Activated B cell treated with CpG ODN at 0.5 μM for 24 hours (primary cell): ENCODE results near the gene ENPP3. TPM values are rescaled to one million over a fixed set of nuclear protein-coding genes. Genes with fewer than 3 reads are reported as not detected.

Experiments
- ATAC-seq: fragments of 200-7000 bp; cut with Tn5 transposase; one replicate; pipeline ENCODE4 v1.10.0; 2021; ENCODE audit warnings: low read depth, mild to moderate bottlenecking, moderate library complexity
- CTCF ChIA-PET: fragments of 350-600 bp; sonication (Branson Sonifier 250); formaldehyde crosslinking; loops from one replicate; lab custom pipeline; 2021; ENCODE audit warnings: antibody characterized with exemption; lab: Charles Lee
- POLR2A ChIA-PET: fragments of 350-600 bp; sonication (Branson Sonifier 250); formaldehyde crosslinking; loops from one replicate; lab custom pipeline; 2021; ENCODE audit warnings: antibody characterized with exemption; lab: Charles Lee
- DNase-seq: peaks from one replicate; pipeline ENCODE4 v3.0.0; 2022
- H3K27ac Mint-ChIP-seq: one replicate; pipeline ENCODE4 v1.8.0; 2020; ENCODE audit warnings: mixed read lengths
- H3K27me3 Mint-ChIP-seq: one replicate; pipeline ENCODE4 v1.8.0; 2021; ENCODE audit warnings: mixed read lengths
- H3K36me3 Mint-ChIP-seq: one replicate; pipeline ENCODE4 v1.8.0; 2021; ENCODE audit warnings: low read depth, mixed read lengths
- H3K4me1 Mint-ChIP-seq: one replicate; pipeline ENCODE4 v1.8.0; 2021; ENCODE audit warnings: mixed read lengths
- H3K4me3 Mint-ChIP-seq: one replicate; pipeline ENCODE4 v1.8.0; 2020; ENCODE audit warnings: mild to moderate bottlenecking, mixed read lengths
- H3K9me3 Mint-ChIP-seq: one replicate; pipeline ENCODE4 v1.8.0; 2020; ENCODE audit warnings: mixed read lengths
- CTCF ChIP-seq: fragments of 200-600 bp; IDR thresholded peaks from one replicate; pipeline ENCODE4 v1.8.0; 2022; ENCODE audit warnings: antibody characterized with exemption, mild to moderate bottlenecking
- intact Hi-C: fragments of 100-400 bp; cut with micrococcal nuclease; formaldehyde crosslinking; loops from one replicate; pipeline ENCODE4 v1.15.1; 2024
- total RNA-seq: library from RNA; stranded (reverse); gene quantifications from 2 replicates; pipeline ENCODE4 v1.2.3, GENCODE V29; 2022

Gene ENPP3
- total RNA-seq, 1 donor from 2014 or later = 0.29 TPM

DNA sequence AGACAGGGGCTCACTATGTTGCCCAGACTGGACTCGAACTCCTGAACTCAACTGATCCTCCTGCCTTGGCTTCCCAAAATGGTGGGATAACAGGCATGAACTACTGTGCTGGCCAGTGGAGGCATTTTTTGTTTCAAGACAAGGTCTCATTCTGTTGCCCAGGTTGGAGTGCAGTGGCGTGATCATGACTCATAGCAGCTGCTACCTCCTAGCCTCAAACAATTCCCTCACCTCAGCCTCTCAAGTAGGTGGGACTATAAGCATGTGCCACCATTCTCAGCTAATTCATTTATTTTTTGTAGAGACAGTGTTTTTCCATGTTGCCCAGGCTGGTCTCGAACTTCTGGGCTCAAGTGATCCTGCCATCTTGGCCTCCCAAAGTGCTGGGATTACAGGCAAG, 17.2 kb downstream of the ENPP3 start:
- intact Hi-C loops = no loop called here
- no peak for TF ChIP-seq CTCF
- H3K9me3 Mint-ChIP-seq = no peaks in the 10 kb centered on the region
- ATAC-seq (no peak), DNase-seq (no peak)
- H3K4me1 Mint-ChIP-seq = peaks cover 5% of the 10 kb centered on the region
- H3K27me3 Mint-ChIP-seq = peaks cover under 1% of the 10 kb centered on the region
- H3K27ac Mint-ChIP-seq = no peak overlapping the region
- H3K4me3 Mint-ChIP-seq = no peak overlapping the region
- no peaks in the 10 kb centered on the region for H3K36me3 Mint-ChIP-seq
- CTCF ChIA-PET = no interaction called here
- POLR2A ChIA-PET = no interaction called here

GRCh38 chr6:131655387-131655786, 18.3 kb downstream of the ENPP3 start:
- Mint-ChIP-seq H3K4me3 (no peak overlapping the region), H3K9me3 (no peaks in the 10 kb centered on the region), H3K27ac (no peak overlapping the region), H3K4me1 (peaks cover 5% of the 10 kb centered on the region), H3K36me3 (no peaks in the 10 kb centered on the region), H3K27me3 (no peaks in the 10 kb centered on the region)
- intact Hi-C loops = no loop called here
- TF ChIP-seq CTCF = no peak
- ATAC-seq (no peak), DNase-seq (no peak)
- ChIA-PET POLR2A (no interaction called here), CTCF (interaction anchor here (0.7 kb wide), 1 partner anchor 27 kb away, joined by 3 read pairs; no protein-coding TSS in a partner anchor)

DNA sequence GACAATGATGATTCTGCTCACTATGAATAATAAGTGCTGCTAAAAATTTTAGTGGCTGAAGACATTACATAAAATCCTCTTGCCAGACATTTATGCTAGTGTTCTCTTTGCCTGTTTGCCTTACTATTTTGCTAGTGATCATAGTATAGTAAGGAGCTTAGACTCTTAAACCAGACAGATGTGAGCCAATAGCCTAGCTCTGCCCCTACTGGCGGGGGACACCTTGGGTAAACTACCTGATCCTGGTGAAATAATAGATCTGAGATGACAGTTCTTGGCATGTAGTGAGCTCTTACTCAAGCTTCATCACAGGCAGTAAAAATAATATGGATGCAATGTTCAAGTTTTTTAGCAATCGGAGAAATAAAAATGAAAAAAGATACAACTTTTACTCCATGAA, 18.8 kb downstream of the ENPP3 start:
- H3K27me3 Mint-ChIP-seq = no peaks in the 10 kb centered on the region
- H3K9me3 Mint-ChIP-seq = no peaks in the 10 kb centered on the region
- no peak overlapping the region for H3K4me3 Mint-ChIP-seq
- POLR2A ChIA-PET = no interaction called here
- DNase-seq (no peak), ATAC-seq (no peak)
- CTCF ChIA-PET = interaction anchor here (0.7 kb wide), 1 partner anchor 27 kb away, joined by 3 read pairs; no protein-coding TSS in a partner anchor
- H3K4me1 Mint-ChIP-seq = peaks cover 5% of the 10 kb centered on the region
- TF ChIP-seq CTCF = no peak
- intact Hi-C loops = no loop called here
- H3K36me3 Mint-ChIP-seq = no peaks in the 10 kb centered on the region
- no peak overlapping the region for H3K27ac Mint-ChIP-seq

DNA sequence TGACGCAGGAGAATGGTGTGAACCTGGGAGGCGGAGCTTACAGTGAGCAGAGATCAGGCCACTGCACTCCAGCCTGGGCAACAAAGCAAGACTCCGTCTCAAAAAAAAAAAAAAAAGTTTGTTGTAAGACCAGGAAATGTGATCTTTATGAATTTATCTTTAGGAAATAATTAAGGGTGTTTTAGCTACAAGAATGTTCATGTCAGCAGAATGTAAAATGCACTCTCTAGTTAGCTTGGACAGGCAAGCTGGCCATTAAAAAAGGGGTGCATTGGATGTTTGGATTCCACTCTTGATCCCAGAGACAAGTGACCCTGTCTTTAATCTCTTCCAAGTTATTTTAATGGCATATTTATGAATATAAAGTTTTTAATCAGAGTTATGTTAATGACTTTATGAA, 19.6 kb downstream of the ENPP3 start:
- no peak for ATAC-seq
- no peak for TF ChIP-seq CTCF
- peaks cover 5% of the 10 kb centered on the region for H3K4me1 Mint-ChIP-seq
- ChIA-PET POLR2A (interaction anchor here (0.6 kb wide), 1 partner anchor 16 kb away, joined by 3 read pairs; no protein-coding TSS in a partner anchor), CTCF (interaction anchor here (0.6 kb wide), 1 partner anchor 28 kb away, joined by 3 read pairs; the partner anchor contains the start of gene MED23)
- H3K27ac Mint-ChIP-seq = no peak overlapping the region
- no peak for DNase-seq
- no peaks in the 10 kb centered on the region for H3K36me3 Mint-ChIP-seq
- intact Hi-C loops = no loop called here
- no peak overlapping the region for H3K4me3 Mint-ChIP-seq
- no peaks in the 10 kb centered on the region for H3K27me3 Mint-ChIP-seq
- H3K9me3 Mint-ChIP-seq = no peaks in the 10 kb centered on the region

GRCh38 chr6:131657222-131657621, 20.1 kb downstream of the ENPP3 start:
- DNase-seq (no peak), ATAC-seq (no peak)
- intact Hi-C loops = no loop called here
- no peak overlapping the region for H3K4me3 Mint-ChIP-seq
- H3K4me1 Mint-ChIP-seq = peaks cover 5% of the 10 kb centered on the region
- H3K9me3 Mint-ChIP-seq = no peaks in the 10 kb centered on the region
- H3K27ac Mint-ChIP-seq = no peak overlapping the region
- H3K27me3 Mint-ChIP-seq = no peaks in the 10 kb centered on the region
- POLR2A ChIA-PET = interaction anchor here (0.6 kb wide), 1 partner anchor 17 kb away, joined by 3 read pairs; no protein-coding TSS in a partner anchor
- TF ChIP-seq CTCF = no peak
- no peaks in the 10 kb centered on the region for H3K36me3 Mint-ChIP-seq
- CTCF ChIA-PET = interaction anchor here (0.6 to 1.1 kb wide), 3 partner anchors 29 to 38 kb away, joined by 3 read pairs; partner anchors contain the start of gene MED23
